HG03558 (cell line): ENCODE results near the gene KRAS.

Source experiments
- ATAC-seq: cut with Tn5 transposase; IDR thresholded peaks from one replicate; pipeline ENCODE4 v1.9.1; 2021; ENCODE audit warnings: moderate number of reproducible peaks; ENCODE audit not compliant: unreplicated experiment; ENCODE audit errors: extremely low read depth

The KRAS gene

GRCh38 chr12:25256826-25257225 is 6.1 kb upstream of the KRAS start:
- ATAC-seq = no peak

GRCh38 chr12:25256005-25256404 is 5.3 kb upstream of the KRAS start:
- ATAC-seq = no peak

GRCh38 chr12:25254271-25254880 is 3.6 kb upstream of the KRAS start:
- ATAC-seq = no peak

- ATAC-seq = no peak
These were observed 2.8 kb upstream of the KRAS start for GRCh38 chr12:25253371-25254068.

- ATAC-seq = no peak
These were observed 2.2 kb upstream of the KRAS start for GRCh38 chr12:25252946-25253345.

- ATAC-seq = no peak
These were observed 1.0 kb upstream of the KRAS start for GRCh38 chr12:25251769-25252168.

- no peak for ATAC-seq
These were observed 594 bp downstream of the KRAS start for GRCh38 chr12:25249931-25250738.

- no peak for ATAC-seq
These were observed 2.0 kb downstream of the KRAS start for GRCh38 chr12:25248732-25249131.

- no peak for ATAC-seq
These were observed 2.6 kb downstream of the KRAS start for GRCh38 chr12:25248137-25248536.

GRCh38 chr12:25245491-25245890 is 5.2 kb downstream of the KRAS start:
- no peak for ATAC-seq

- no peak for ATAC-seq
These were observed 7.1 kb downstream of the KRAS start for GRCh38 chr12:25243680-25243990.

- ATAC-seq = no peak
These were observed 7.6 kb downstream of the KRAS start for GRCh38 chr12:25242981-25243679.

- no peak for ATAC-seq
These were observed 9.3 kb downstream of the KRAS start for GRCh38 chr12:25241167-25242020.

- no peak for ATAC-seq
These were observed 14.1 kb downstream of the KRAS start for GRCh38 chr12:25236626-25237025.

- ATAC-seq = no peak
These were observed 14.5 kb downstream of the KRAS start for GRCh38 chr12:25236190-25236589.

- ATAC-seq = no peak
These were observed 37.4 kb downstream of the KRAS start for GRCh38 chr12:25213338-25213737.

GRCh38 chr12:25208554-25208953 is 42.2 kb downstream of the KRAS start:
- no peak for ATAC-seq

GRCh38 chr12:25207846-25208245 is 42.9 kb downstream of the KRAS start:
- ATAC-seq = no peak

GRCh38 chr12:25207411-25207810 is 43.3 kb downstream of the KRAS start:
- ATAC-seq = no peak

- no peak for ATAC-seq
These were observed 48.6 kb downstream of the KRAS start for GRCh38 chr12:25202137-25202536.
